Measurements from ENCODE around the gene OGDHL.

The OGDHL gene

GRCh38 chr10:49776851-49777250 is 14.7 kb upstream of the OGDHL start:
- no peak for TF ChIP-seq CTCF (IDR thresholded peaks at IDR 0.05)

GRCh38 chr10:49775014-49775413 is 12.9 kb upstream of the OGDHL start:
- no peak for TF ChIP-seq CTCF (IDR thresholded peaks at IDR 0.05)

- TF ChIP-seq CTCF (IDR thresholded peaks at IDR 0.05): no peak
Measured at GRCh38 chr10:49769692-49770091, 7.6 kb upstream of the OGDHL start.

GRCh38 chr10:49768731-49769130 is 6.6 kb upstream of the OGDHL start:
- TF ChIP-seq CTCF (IDR thresholded peaks at IDR 0.05): no peak

- TF ChIP-seq CTCF (IDR thresholded peaks at IDR 0.05): no peak
Measured at GRCh38 chr10:49768329-49768728, 6.2 kb upstream of the OGDHL start.

- TF ChIP-seq CTCF (IDR thresholded peaks at IDR 0.05): no peak
Measured at GRCh38 chr10:49767752-49768151, 5.6 kb upstream of the OGDHL start.

- no peak for TF ChIP-seq CTCF (IDR thresholded peaks at IDR 0.05)
Measured at GRCh38 chr10:49766484-49766883, 4.4 kb upstream of the OGDHL start.

GRCh38 chr10:49762566-49762877 is 399 bp upstream of the OGDHL start:
- no peak for TF ChIP-seq CTCF (IDR thresholded peaks at IDR 0.05)
